Trophoblast cell (in vitro differentiated cells and primary cell): ENCODE measurements around the gene ZNF827.

Experiments
- DNase-seq, 2 donors: peaks; one replicate each; pipeline ENCODE4 v3.0.0-alpha.2; 2016
- H2AFZ ChIP-seq: 2 replicates; pipeline ENCODE4 v1.6.1; 2013; ENCODE audit warnings: low read length, moderate library complexity, mild to moderate bottlenecking; ENCODE audit not compliant: insufficient read depth, poor library complexity
- H2AK5ac ChIP-seq: 2 replicates; pipeline ENCODE4 v1.6.1; 2013; ENCODE audit warnings: mild to moderate bottlenecking, low read length
- H2BK120ac ChIP-seq: 2 replicates; pipeline ENCODE4 v1.6.1; 2013; ENCODE audit warnings: low read length, mild to moderate bottlenecking, moderate library complexity; ENCODE audit not compliant: insufficient read depth, poor library complexity
- H2BK12ac ChIP-seq: 2 replicates; pipeline ENCODE4 v1.6.1; 2013; ENCODE audit warnings: mild to moderate bottlenecking, low read length, moderate library complexity
- H2BK5ac ChIP-seq: 2 replicates; pipeline ENCODE4 v1.6.1; 2013; ENCODE audit warnings: low read length, low read depth, moderate library complexity, mild to moderate bottlenecking; ENCODE audit not compliant: poor library complexity
- H3K14ac ChIP-seq: 2 replicates; pipeline ENCODE4 v1.6.1; 2013; ENCODE audit warnings: mild to moderate bottlenecking, low read length
- H3K18ac ChIP-seq: 2 replicates; pipeline ENCODE4 v1.6.1; 2013; ENCODE audit warnings: mild to moderate bottlenecking, low read length
- H3K23ac ChIP-seq: 2 replicates; pipeline ENCODE4 v1.6.1; 2013; ENCODE audit warnings: low read length
- H3K27ac ChIP-seq: 2 replicates; pipeline ENCODE4 v1.5.1; 2013; ENCODE audit warnings: low read depth, mild to moderate bottlenecking, inconsistent platforms, low read length, moderate library complexity
- H3K27me3 ChIP-seq: 2 replicates; pipeline ENCODE4 v1.6.1; 2013; ENCODE audit warnings: inconsistent platforms, mild to moderate bottlenecking, low read length, moderate library complexity; ENCODE audit not compliant: insufficient read depth
- H3K36me3 ChIP-seq, 2 experiments: 1 replicate in 1 of 2; 2 replicates in 1 of 2; pipeline ENCODE4 v1.6.1; 2013; ENCODE audit warnings: low read length in 2 of 2, mild to moderate bottlenecking in 2 of 2, moderate library complexity in 1 of 2; ENCODE audit not compliant: insufficient read depth in 2 of 2, control insufficient read depth in 1 of 2
- H3K4ac ChIP-seq: 2 replicates; pipeline ENCODE4 v1.6.1; 2013; ENCODE audit warnings: low read depth, mild to moderate bottlenecking, low read length, moderate library complexity
- H3K4me1 ChIP-seq, 2 experiments: 1 replicate in 1 of 2; 2 replicates in 1 of 2; pipeline ENCODE4 v1.6.1; 2013; ENCODE audit warnings: low read length in 2 of 2, mild to moderate bottlenecking in 2 of 2, moderate library complexity in 1 of 2; ENCODE audit not compliant: insufficient read depth in 2 of 2, control insufficient read depth in 1 of 2
- H3K4me2 ChIP-seq: 2 replicates; pipeline ENCODE4 v1.6.1; 2013; ENCODE audit warnings: inconsistent platforms, mild to moderate bottlenecking, low read length, moderate library complexity
- H3K4me3 ChIP-seq: 2 replicates; pipeline ENCODE4 v1.5.1; 2013; ENCODE audit warnings: mild to moderate bottlenecking, low read depth, low read length, inconsistent platforms
- H3K79me1 ChIP-seq: one replicate; pipeline ENCODE4 v1.6.1; 2013; ENCODE audit warnings: low read length
- H3K79me2 ChIP-seq: 2 replicates; pipeline ENCODE4 v1.6.1; 2013; ENCODE audit warnings: low read length, mild to moderate bottlenecking; ENCODE audit not compliant: control insufficient read depth, insufficient read depth, poor library complexity
- H3K9ac ChIP-seq: 2 replicates; pipeline ENCODE4 v1.6.1; 2013; ENCODE audit warnings: mild to moderate bottlenecking, low read length
- H3K9me3 ChIP-seq: 2 replicates; pipeline ENCODE4 v1.6.1; 2013; ENCODE audit warnings: low read depth, mild to moderate bottlenecking, control low read depth, inconsistent platforms, low read length; ENCODE audit not compliant: insufficient read depth
- H4K12ac ChIP-seq: 2 replicates; pipeline ENCODE4 v1.6.1; 2013; ENCODE audit warnings: low read depth, mild to moderate bottlenecking, low read length, moderate library complexity
- H4K8ac ChIP-seq: 2 replicates; pipeline ENCODE4 v1.6.1; 2013; ENCODE audit warnings: low read depth, mild to moderate bottlenecking, low read length, moderate library complexity
- H4K91ac ChIP-seq: one replicate; pipeline ENCODE4 v1.6.1; 2013; ENCODE audit warnings: low read depth, mild to moderate bottlenecking, low read length, moderate library complexity
- WGBS: extraction: QIAGEN DNeasy Blood & Tissue Kit; methylation state at CpG from one replicate; pipeline ENCODE4 v1.1.7; 2013; ENCODE audit warnings: missing lambda C conversion rate; ENCODE audit not compliant: insufficient read length, insufficient coverage; ENCODE audit errors: extremely low coverage; 5-methylcytosine and 5-hydroxymethylcytosine counted together

Gene ZNF827

DNA sequence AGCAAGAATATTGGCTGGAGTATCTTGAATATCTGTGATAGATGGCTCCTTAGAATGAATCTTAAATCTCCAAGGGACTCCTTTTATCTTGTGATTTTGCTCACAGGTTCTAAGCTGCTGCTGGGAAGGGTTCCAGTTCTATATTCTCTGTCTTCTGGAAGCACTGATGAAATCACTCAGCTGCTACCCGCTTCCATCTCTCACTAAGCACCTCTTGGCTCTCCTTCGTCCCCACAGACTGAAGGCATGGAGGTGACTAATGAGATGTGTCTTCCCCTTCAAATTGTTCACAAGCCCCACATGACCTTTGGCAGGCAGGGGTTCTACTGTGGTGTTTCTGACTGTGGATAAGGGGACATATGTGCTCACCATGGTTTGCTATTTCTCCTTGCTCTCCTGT lies 182.8 kb downstream of the ZNF827 start:
- H3K4me1 ChIP-seq = no peaks in the 10 kb centered on the region
- H3K4me3 ChIP-seq = no peak overlapping the region
- H3K36me3 ChIP-seq = peaks cover 2 to 7% of the 10 kb centered on the region in 2 experiments
- no peak overlapping the region for H3K4me2 ChIP-seq
- no peak for DNase-seq
- no peak overlapping the region for H3K14ac ChIP-seq
- H2AFZ ChIP-seq = no peak overlapping the region
- no peak overlapping the region for H3K4ac ChIP-seq
- no peak overlapping the region for H2BK12ac ChIP-seq
- WGBS = no CpG with 5 or more reads among the region's 2 CpGs
- peak overlapping the region; percentile 43 for H2BK120ac ChIP-seq
- no peaks in the 10 kb centered on the region for H3K79me2 ChIP-seq
- H3K79me1 ChIP-seq = no peaks in the 10 kb centered on the region
- H4K8ac ChIP-seq = no peak overlapping the region
- H3K9me3 ChIP-seq = peaks cover 2% of the 10 kb centered on the region
- no peaks in the 10 kb centered on the region for H3K27me3 ChIP-seq
- H4K12ac ChIP-seq = no peak overlapping the region
- H3K18ac ChIP-seq = no peak overlapping the region
- H2BK5ac ChIP-seq = no peak overlapping the region
- H2AK5ac ChIP-seq = no peak overlapping the region
- no peak overlapping the region for H3K9ac ChIP-seq
- no peak overlapping the region for H3K27ac ChIP-seq
- H3K23ac ChIP-seq = no peak overlapping the region
- H4K91ac ChIP-seq = no peak overlapping the region

DNA sequence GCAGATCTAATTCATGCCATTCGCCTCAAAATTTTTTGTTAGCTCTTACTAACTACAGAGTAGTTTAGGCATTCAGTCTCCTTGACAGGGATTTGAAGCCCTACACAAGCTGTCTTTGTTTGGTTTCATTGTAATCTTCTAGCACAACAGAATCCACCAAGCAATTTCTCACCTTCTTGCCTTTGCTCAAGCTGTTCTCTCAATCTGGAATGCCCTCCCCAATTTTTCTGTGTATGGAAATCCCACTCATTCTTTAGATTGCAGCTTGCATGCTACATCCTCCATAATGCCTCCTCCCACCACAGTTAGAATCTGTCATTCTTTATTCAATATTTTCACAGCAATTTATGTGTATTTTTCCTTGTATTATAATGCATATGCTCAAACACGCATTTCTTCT lies 195.0 kb downstream of the ZNF827 start:
- Histone ChIP-seq H3K27ac (no peak overlapping the region), H3K4me2 (no peak overlapping the region), H2BK5ac (no peak overlapping the region), H3K79me1 (peaks cover 3% of the 10 kb centered on the region), H2AFZ (no peak overlapping the region), H3K23ac (no peak overlapping the region), H3K79me2 (no peaks in the 10 kb centered on the region), H4K91ac (no peak overlapping the region), H3K9ac (no peak overlapping the region), H3K9me3 (no peaks in the 10 kb centered on the region), H3K14ac (no peak overlapping the region), H3K18ac (no peak overlapping the region), H2BK12ac (no peak overlapping the region), H4K8ac (no peak overlapping the region), H3K4me1 (peaks cover 0 to 6% of the 10 kb centered on the region in 2 experiments), H2BK120ac (no peak overlapping the region), H3K4me3 (no peak overlapping the region), H3K36me3 (no peaks in the 10 kb centered on the region), H3K4ac (no peak overlapping the region), H2AK5ac (no peak overlapping the region), H4K12ac (no peak overlapping the region), H3K27me3 (no peaks in the 10 kb centered on the region)
- no CpG with 5 or more reads among the region's 2 CpGs for WGBS
- no peak for DNase-seq

DNA sequence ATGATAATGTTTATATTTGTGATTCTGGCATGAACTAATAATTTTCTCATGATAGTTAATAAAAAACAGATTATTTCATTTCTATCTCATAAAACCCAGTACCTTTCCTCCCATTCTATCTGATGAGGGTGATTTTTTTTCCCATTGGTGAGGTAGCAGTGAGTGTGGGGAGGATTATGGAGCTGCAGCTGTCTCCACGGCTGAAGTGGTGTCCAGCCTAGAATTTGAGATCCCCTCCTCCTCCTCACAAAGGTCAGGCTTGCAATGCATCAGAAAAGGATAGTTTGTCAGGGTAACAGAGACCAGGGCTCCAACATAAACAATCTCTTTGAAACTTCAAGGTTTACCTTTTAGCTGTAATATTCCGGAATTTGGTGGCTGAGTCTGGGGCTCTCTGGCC lies 197.8 kb downstream of the ZNF827 start:
- Histone ChIP-seq H2AFZ (no peak overlapping the region), H3K18ac (no peak overlapping the region), H2BK120ac (no peak overlapping the region), H3K79me1 (peaks cover 12% of the 10 kb centered on the region), H2BK5ac (no peak overlapping the region), H2AK5ac (no peak overlapping the region), H3K4me3 (no peak overlapping the region), H3K27me3 (no peaks in the 10 kb centered on the region), H3K79me2 (no peaks in the 10 kb centered on the region), H3K27ac (peak overlapping the region; percentile 45), H4K91ac (no peak overlapping the region), H2BK12ac (no peak overlapping the region), H3K4me1 (peaks cover 10 to 16% of the 10 kb centered on the region in 2 experiments), H3K9me3 (no peaks in the 10 kb centered on the region), H3K14ac (no peak overlapping the region), H4K12ac (no peak overlapping the region), H3K9ac (no peak overlapping the region), H3K4ac (no peak overlapping the region), H3K23ac (no peak overlapping the region), H3K4me2 (no peak overlapping the region), H4K8ac (peak overlapping the region; percentile 7), H3K36me3 (no peaks in the 10 kb centered on the region)
- WGBS = no CpG with 5 or more reads among the region's 2 CpGs
- DNase-seq = no peak

DNA sequence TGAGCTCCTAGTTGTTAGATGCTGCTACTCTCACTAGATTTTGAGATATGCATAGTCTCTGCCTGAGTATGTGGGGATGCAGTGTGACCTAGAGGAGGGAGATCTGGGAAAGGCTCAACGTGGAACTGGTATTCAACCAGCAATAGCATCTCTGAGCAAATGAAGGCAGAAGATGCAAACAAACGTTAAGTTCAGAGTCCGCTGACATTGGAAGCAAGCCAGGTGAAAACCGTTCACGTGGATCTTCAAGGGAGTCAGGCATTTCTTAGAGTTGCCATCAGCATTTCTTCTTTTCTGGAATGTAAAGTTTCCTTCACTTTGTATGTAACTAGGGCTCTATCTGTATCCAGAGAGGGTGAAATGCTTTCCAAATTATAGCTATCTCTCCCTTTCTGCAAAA lies 198.8 kb downstream of the ZNF827 start:
- Histone ChIP-seq H2BK5ac (no peak overlapping the region), H3K18ac (no peak overlapping the region), H3K27me3 (no peaks in the 10 kb centered on the region), H3K9me3 (no peaks in the 10 kb centered on the region), H4K12ac (no peak overlapping the region), H3K36me3 (no peaks in the 10 kb centered on the region), H2AK5ac (no peak overlapping the region), H3K79me1 (peaks cover 17% of the 10 kb centered on the region), H2BK120ac (no peak overlapping the region), H3K4ac (no peak overlapping the region), H2BK12ac (no peak overlapping the region), H4K8ac (no peak overlapping the region), H3K9ac (no peak overlapping the region), H2AFZ (no peak overlapping the region), H3K23ac (no peak overlapping the region), H3K4me3 (no peak overlapping the region), H3K27ac (no peak overlapping the region), H3K4me2 (no peak overlapping the region), H4K91ac (no peak overlapping the region), H3K14ac (no peak overlapping the region), H3K79me2 (peaks cover 2% of the 10 kb centered on the region), H3K4me1 (peaks cover 14 to 20% of the 10 kb centered on the region in 2 experiments)
- no peak for DNase-seq
- no CpG with 5 or more reads among the region's 5 CpGs for WGBS
